GM18870 (cell line): ENCODE measurements around the gene TMEM106C.
"Not testable (repeated sequence)": the region's sequence is repeated elsewhere in the genome, so short reads cannot be mapped to it uniquely, and the experiment has no call there.

Experiments used
- ATAC-seq: cut with Tn5 transposase; IDR thresholded peaks from one replicate; pipeline ENCODE4 v1.9.1; 2021; ENCODE audit warnings: moderate library complexity; ENCODE audit not compliant: unreplicated experiment

TMEM106C gene

DNA sequence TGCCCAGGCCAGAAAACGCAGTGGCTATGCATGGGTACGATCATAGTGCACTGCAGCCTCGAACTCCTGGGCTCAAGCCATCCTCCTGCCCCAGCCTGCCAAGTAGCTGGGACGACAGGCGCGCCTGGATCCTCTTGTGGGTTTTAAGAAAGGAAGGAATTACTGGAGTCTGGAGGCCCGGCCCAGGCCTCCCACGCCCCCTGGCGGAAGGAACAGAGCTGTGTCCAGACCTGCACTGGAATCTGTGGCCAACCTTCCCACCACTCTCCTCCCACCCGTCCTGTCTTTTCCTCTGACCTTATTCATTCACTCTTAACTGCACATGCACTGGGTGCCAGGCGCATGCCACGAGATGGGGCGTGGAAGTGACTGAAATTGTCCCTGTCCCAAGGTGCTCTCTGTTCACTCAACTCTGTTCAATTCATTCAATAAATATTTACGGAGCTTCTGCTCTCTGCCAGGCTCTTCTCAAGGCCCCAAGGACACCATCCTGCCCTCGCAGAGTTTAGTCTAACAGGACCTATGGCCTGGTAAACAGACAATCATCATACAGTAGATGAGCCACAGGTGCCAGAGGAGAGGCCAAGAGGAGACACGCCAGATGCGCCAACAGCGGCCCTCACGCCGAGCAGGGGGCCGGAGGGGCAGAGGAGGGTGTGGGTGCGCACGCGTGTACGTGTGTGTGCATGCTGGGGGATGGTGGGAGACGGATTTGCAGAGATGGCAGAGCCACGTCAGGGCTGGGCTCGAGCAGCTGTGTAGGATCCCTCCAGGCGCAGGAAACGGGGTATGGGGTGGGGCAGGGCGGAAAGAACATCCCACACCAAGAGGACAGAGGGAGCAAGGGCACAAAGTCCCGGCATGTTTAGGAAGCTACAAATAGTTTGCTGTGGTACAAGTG is 13.7 kb upstream of the TMEM106C start:
- no peak for ATAC-seq

DNA sequence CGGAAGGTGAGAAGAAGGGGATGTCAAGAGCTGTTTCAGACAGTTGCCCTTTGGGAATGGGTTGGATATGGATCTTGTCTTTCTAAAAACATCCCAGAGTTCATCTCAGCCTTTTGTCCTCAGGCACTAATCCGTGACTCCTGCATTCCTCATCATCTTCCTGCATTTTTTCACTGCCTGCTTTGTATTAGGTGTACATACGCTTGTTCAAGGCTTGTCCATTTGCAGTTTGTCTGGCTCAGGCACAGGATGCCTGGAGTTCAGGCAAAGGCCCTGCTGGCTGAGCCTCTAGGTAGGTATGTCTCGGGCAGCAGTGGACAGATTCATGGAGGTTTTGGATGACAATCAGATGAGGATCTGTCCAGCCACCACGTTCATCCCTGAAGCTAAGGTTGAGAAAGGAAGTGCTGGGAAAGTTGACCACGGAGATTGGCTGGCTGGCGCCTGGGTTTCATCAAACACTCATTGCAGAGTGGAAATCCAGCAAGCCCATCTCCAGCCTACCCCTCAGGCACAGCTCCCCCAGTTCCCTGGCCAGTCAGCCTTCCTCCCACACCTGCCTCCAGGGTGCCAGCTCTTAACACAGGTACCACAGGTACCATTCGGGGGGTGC is 12.4 kb upstream of the TMEM106C start:
- no peak for ATAC-seq

- ATAC-seq, result no peak
Measured at GRCh38 chr12:47954058-47954457, 9.3 kb upstream of the TMEM106C start.

GRCh38 chr12:47954467-47955045 is 8.8 kb upstream of the TMEM106C start:
- no peak for ATAC-seq

DNA sequence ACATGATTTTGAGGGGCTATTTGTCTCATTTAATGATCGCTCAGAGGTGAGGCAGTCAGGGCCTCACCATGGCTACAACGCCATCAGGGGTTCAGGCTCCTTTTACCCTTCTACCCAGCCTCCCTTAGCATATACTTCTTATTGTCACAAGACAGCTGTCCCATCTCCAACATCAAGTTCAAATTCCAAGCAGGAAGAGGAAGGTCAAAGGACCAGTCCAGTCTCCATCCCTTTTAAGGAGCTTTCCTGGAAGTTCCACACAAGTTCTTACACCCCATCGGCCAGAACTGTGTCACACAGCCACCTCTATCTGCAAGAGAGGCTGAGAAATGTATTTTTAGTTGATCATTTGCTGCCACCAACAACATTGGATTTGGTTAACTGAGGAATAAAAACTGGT is 8.3 kb upstream of the TMEM106C start:
- no peak for ATAC-seq

DNA sequence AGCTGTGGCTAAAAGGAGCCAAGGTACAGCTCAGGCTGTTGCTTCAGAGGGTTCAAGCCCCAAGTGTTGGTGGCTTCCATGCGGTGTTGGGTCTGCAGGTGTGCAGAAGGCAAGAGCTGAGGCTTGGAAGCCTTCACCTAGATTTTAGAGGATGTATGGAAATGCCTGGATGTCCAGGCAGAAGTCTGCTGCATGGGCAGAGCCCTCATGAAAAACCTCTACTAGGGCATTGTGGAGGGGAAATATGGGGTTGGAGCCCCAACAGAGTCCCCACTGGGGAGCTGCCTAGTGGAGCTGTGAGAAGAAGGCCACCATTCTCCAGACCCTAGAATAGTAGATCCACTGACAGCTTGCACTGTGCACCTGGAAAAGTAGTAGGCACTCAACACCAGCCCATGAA is 5.7 kb upstream of the TMEM106C start:
- not testable (repeated sequence) for ATAC-seq

- no peak for ATAC-seq
Measured at GRCh38 chr12:47962198-47962597, 1.2 kb upstream of the TMEM106C start.

GRCh38 chr12:47964106-47964728 is 821 bp downstream of the TMEM106C start:
- ATAC-seq, result no peak

- ATAC-seq, result no peak
Measured at GRCh38 chr12:47965581-47965980, 2.2 kb downstream of the TMEM106C start.

GRCh38 chr12:47967461-47968321 is 4.3 kb downstream of the TMEM106C start:
- ATAC-seq, result no peak

GRCh38 chr12:47969845-47970244 is 6.4 kb downstream of the TMEM106C start:
- no peak for ATAC-seq

DNA sequence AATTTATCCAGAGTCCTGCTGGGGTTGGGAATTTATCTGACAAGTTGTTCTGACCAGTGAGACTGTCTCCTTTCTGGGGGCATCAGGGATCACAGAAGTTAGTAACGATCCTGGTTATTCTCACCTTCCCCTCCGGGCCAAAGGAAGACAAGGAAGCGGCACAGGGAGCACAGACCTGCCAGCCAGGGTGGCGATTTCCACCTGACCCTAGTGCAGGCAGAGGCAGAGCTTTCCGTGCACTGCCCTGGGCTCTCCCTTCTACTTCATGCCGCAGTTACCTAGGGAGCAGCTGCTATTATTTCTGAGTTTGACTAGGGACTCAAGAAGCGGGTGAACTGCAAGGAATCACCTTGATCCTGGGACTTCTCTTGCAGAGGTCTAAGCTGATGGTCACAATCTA is 7.4 kb downstream of the TMEM106C start:
- no peak for ATAC-seq

DNA sequence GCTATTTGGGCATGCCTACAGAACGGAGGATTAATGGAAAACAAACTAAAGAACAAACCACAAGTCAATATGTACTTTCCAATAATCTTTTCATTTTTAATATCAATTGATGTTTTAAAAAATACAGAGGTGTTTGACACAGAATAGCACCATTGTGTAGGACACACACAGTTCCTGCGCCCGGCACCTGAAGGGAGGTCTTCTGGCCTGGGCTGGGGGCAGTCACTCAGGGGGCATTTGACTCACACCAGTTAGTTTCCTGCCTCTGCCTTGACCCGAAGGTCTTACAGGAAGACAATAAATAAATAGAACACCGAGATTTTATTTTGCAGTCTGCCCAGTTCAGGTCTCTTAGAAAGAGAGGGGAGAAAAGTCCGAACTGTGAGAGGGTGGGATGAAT is 9.5 kb downstream of the TMEM106C start:
- ATAC-seq, result no peak

GRCh38 chr12:47973870-47974269 is 10.5 kb downstream of the TMEM106C start:
- ATAC-seq, result no peak

DNA sequence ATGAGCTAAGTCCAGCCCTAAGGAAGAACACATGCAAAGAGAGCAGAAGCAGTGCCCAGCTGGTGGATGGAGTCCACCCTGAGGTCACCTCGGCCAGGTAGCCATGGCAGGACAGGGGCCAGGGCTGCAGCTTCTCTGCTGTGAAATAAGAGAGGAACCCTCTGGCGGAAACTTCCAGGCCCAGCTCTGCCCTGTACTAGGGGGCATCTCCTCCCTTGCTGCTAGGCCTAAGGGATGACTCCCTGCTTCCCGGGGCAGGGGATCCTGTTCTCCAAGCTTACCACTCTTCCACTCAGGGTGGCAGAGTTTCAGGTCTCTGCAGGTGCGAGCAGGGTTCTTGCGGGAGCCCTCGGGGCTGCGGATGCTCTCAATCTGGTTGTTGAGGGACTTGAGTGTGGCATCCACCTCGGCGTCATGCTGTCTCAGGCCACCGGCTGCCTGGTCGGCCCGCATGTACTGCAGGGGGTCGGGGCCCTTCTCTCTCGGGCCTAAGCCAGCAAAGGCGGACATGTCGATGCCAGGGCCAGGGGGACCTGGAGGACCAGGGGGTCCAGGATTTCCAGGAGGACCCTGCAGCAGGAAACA is 11.7 kb downstream of the TMEM106C start:
- no peak for ATAC-seq

GRCh38 chr12:47975816-47976215 is 12.4 kb downstream of the TMEM106C start:
- no peak for ATAC-seq

GRCh38 chr12:47977046-47977771 is 13.8 kb downstream of the TMEM106C start:
- no peak for ATAC-seq

GRCh38 chr12:47977772-47978597 is 14.6 kb downstream of the TMEM106C start:
- ATAC-seq, result no peak

DNA sequence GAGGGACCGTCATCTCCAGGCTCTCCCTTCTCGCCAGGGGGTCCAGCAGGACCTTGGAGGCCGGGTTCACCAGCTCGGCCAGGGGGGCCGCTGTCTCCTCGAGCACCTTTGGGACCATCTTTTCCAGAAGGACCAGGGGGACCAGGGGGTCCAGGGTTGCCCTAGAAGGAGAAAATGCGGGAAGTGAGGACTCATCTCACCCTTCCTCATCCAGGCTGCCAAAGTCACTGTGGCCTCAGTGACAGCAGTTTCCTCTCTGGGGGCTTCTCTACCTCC is 15.1 kb downstream of the TMEM106C start:
- no peak for ATAC-seq
